HEK293 (cell line): ENCODE results near the gene MDM4.
A peak's percentile ranks its signal among the peaks of the same experiment; 100 is the strongest.

Source experiments
- CTCF ChIA-PET: fragments of 350-600 bp; formaldehyde crosslinking; extraction: SDS; loops from one replicate; lab custom pipeline; 2021; ENCODE audit warnings: antibody characterized with exemption; lab: Yijun Ruan, JAX
- POLR2A ChIA-PET: fragments of 300-600 bp; formaldehyde crosslinking; extraction: SDS; loops from one replicate; lab custom pipeline; 2020; ENCODE audit warnings: antibody characterized with exemption, inconsistent platforms; lab: Yijun Ruan, JAX
- H3K27ac ChIP-seq: fragments of 200-500 bp; sonication (Bioruptor generic); 2 replicates; pipeline ENCODE4 v1.5.1; 2014; ENCODE audit warnings: low read depth, low read length, control low read depth, inconsistent platforms; ENCODE audit errors: extremely low read depth
- H3K36me3 ChIP-seq, 2 experiments: fragments of 200-500 bp in 1 of 2; sonication (Bioruptor generic) in 1 of 2; 1 replicate in 1 of 2; 2 replicates in 1 of 2; pipeline ENCODE4 v1.5.1; 2014 to 2017; ENCODE audit warnings: inconsistent platforms in 2 of 2, low read length in 2 of 2; ENCODE audit not compliant: control insufficient read depth in 2 of 2, insufficient read depth in 1 of 2
- H3K4me1 ChIP-seq: fragments of 200-500 bp; sonication (Bioruptor generic); 2 replicates; pipeline ENCODE4 v1.5.1; 2014; ENCODE audit warnings: mild to moderate bottlenecking, low read length, inconsistent platforms; ENCODE audit not compliant: control insufficient read depth, insufficient read depth
- H3K4me3 ChIP-seq: 2 replicates; pipeline ENCODE4 v1.5.1; 2011; ENCODE audit warnings: low read depth, mild to moderate bottlenecking, control low read depth, low read length, moderate library complexity
- H3K9me3 ChIP-seq: fragments of 200-500 bp; sonication (Bioruptor generic); 2 replicates; pipeline ENCODE4 v1.5.1; 2014; ENCODE audit warnings: low read depth, low read length, inconsistent platforms; ENCODE audit not compliant: control insufficient read depth, insufficient read depth
- GLI2 ChIP-seq: fragments of 450-650 bp; formaldehyde crosslinking; IDR thresholded peaks from 2 replicates; pipeline ENCODE4; 2017; ENCODE audit warnings: missing biosample characterization, missing genetic modification characterization, low read depth, borderline replicate concordance
- GLIS1 ChIP-seq: fragments of 450-650 bp; formaldehyde crosslinking; IDR thresholded peaks from 2 replicates; pipeline ENCODE4 v1.5.1; 2016; ENCODE audit warnings: missing biosample characterization, missing genetic modification characterization
- REPIN1 ChIP-seq: fragments of 450-650 bp; formaldehyde crosslinking; IDR thresholded peaks from 2 replicates; pipeline ENCODE4 v1.5.1; 2017; ENCODE audit warnings: missing biosample characterization, missing genetic modification characterization, low read depth
- SETDB1 ChIP-seq: IDR thresholded peaks from one replicate; pipeline ENCODE4 v1.6.1; 2017; ENCODE audit warnings: mild to moderate bottlenecking, low read length, moderate library complexity, mixed read lengths; ENCODE audit not compliant: insufficient read length
- ZBTB7A ChIP-seq: fragments of 450-650 bp; formaldehyde crosslinking; IDR thresholded peaks from 2 replicates; pipeline ENCODE4 v1.5.1; 2016; ENCODE audit warnings: low read depth, missing biosample characterization, missing genetic modification characterization
- ZFP3 ChIP-seq: fragments of 450-650 bp; formaldehyde crosslinking; IDR thresholded peaks from 2 replicates; pipeline ENCODE4 v1.5.1; 2016; ENCODE audit warnings: low read depth, missing biosample characterization, missing genetic modification characterization
- ZNF10 ChIP-seq: fragments of 450-650 bp; formaldehyde crosslinking; IDR thresholded peaks from 2 replicates; pipeline ENCODE4 v1.5.1; 2017; ENCODE audit warnings: missing biosample characterization, missing genetic modification characterization
- ZNF16 ChIP-seq: fragments of 450-650 bp; formaldehyde crosslinking; IDR thresholded peaks from 2 replicates; pipeline ENCODE4 v1.5.1; 2016; ENCODE audit warnings: low read depth, missing biosample characterization, missing genetic modification characterization
- ZNF214 ChIP-seq: fragments of 450-650 bp; formaldehyde crosslinking; IDR thresholded peaks from 2 replicates; pipeline ENCODE4 v1.5.1; 2017; ENCODE audit warnings: missing biosample characterization, mild to moderate bottlenecking, missing genetic modification characterization, borderline replicate concordance
- ZNF24 ChIP-seq: fragments of 450-650 bp; formaldehyde crosslinking; IDR thresholded peaks from 2 replicates; pipeline ENCODE4 v1.5.1; 2016; ENCODE audit warnings: missing biosample characterization, missing genetic modification characterization
- ZNF26 ChIP-seq: fragments of 450-650 bp; formaldehyde crosslinking; IDR thresholded peaks from 2 replicates; pipeline ENCODE4 v1.5.1; 2016; ENCODE audit warnings: missing biosample characterization, missing genetic modification characterization
- ZNF280C ChIP-seq: fragments of 450-650 bp; formaldehyde crosslinking; IDR thresholded peaks from 2 replicates; pipeline ENCODE4 v1.5.1; 2016; ENCODE audit warnings: missing biosample characterization, missing genetic modification characterization
- ZNF311 ChIP-seq: fragments of 450-650 bp; formaldehyde crosslinking; IDR thresholded peaks from 2 replicates; pipeline ENCODE4 v1.5.1; 2017; ENCODE audit warnings: missing biosample characterization, missing genetic modification characterization, borderline replicate concordance
- ZNF670 ChIP-seq: fragments of 450-650 bp; formaldehyde crosslinking; IDR thresholded peaks from 2 replicates; pipeline ENCODE4 v1.5.1; 2016; ENCODE audit warnings: missing biosample characterization, missing genetic modification characterization, low read depth
- ZNF76 ChIP-seq: fragments of 450-650 bp; formaldehyde crosslinking; IDR thresholded peaks from 2 replicates; pipeline ENCODE4; 2016; ENCODE audit warnings: low read depth, missing biosample characterization, missing genetic modification characterization, borderline replicate concordance
- ZXDB ChIP-seq: fragments of 450-650 bp; formaldehyde crosslinking; IDR thresholded peaks from 2 replicates; pipeline ENCODE4 v1.5.1; 2016; ENCODE audit warnings: missing biosample characterization, missing genetic modification characterization

MDM4 gene

GRCh38 chr1:204475656-204476432, 40.4 kb upstream of the MDM4 start:
- no peaks in the 10 kb centered on the region for H3K36me3 ChIP-seq
- H3K4me1 ChIP-seq = no peaks in the 10 kb centered on the region; the same call in 1 of the 2 replicates
- no peak overlapping the region for H3K4me3 ChIP-seq
- no peak for TF ChIP-seq ZNF280C (tag by site-specific recombination)
- no peak for TF ChIP-seq ZNF311 (tag by site-specific recombination)
- no peak for TF ChIP-seq ZNF26 (tag by site-specific recombination)
- TF ChIP-seq SETDB1 = no peak
- TF ChIP-seq ZNF76 (tag by site-specific recombination) = no peak
- TF ChIP-seq ZBTB7A (tag by site-specific recombination) = no peak
- no peak for TF ChIP-seq ZXDB (tag by site-specific recombination)
- no peak for TF ChIP-seq ZNF10
- TF ChIP-seq GLI2 (tag by site-specific recombination) = no peak
- no peak for TF ChIP-seq ZNF214 (tag by site-specific recombination)
- no peak for TF ChIP-seq ZNF670 (tag by site-specific recombination)
- ChIA-PET POLR2A (interaction anchor here (0.9 kb wide), 1 partner anchor 31 kb away, joined by 3 read pairs; no protein-coding TSS in a partner anchor), CTCF (interaction anchor here (0.6 to 3.8 kb wide), 6 partner anchors 9 to 42 kb away, joined by 3 to 22 read pairs (median 4); partner anchors contain the start of gene PIK3C2B)
- no peak overlapping the region for H3K27ac ChIP-seq
- H3K9me3 ChIP-seq = no peaks in the 10 kb centered on the region

GRCh38 chr1:204476563-204476962, 39.6 kb upstream of the MDM4 start:
- no peak overlapping the region for H3K4me3 ChIP-seq
- no peak for TF ChIP-seq ZNF24 (tag by site-specific recombination)
- TF ChIP-seq ZBTB7A (tag by site-specific recombination) = no peak
- no peak for TF ChIP-seq REPIN1
- TF ChIP-seq ZNF16 = no peak
- ChIA-PET CTCF (interaction anchor here (1.1 to 3.8 kb wide), 4 partner anchors 10 to 30 kb away, joined by 4 to 22 read pairs (median 8); partner anchors contain the start of gene PIK3C2B), POLR2A (no interaction called here)
- no peaks in the 10 kb centered on the region for H3K36me3 ChIP-seq
- H3K27ac ChIP-seq = no peak overlapping the region
- H3K9me3 ChIP-seq = no peaks in the 10 kb centered on the region
- H3K4me1 ChIP-seq = no peaks in the 10 kb centered on the region; the same call in 1 of the 2 replicates

GRCh38 chr1:204477036-204477740, 39.0 kb upstream of the MDM4 start:
- no peak for TF ChIP-seq ZFP3 (tag by site-specific recombination)
- TF ChIP-seq GLIS1 = peak; percentile 17; the same call in 1 of the 2 replicates
- TF ChIP-seq, all 188 proteins: peak for 1
- Histone ChIP-seq H3K9me3 (no peaks in the 10 kb centered on the region), H3K27ac (no peak overlapping the region), H3K4me1 (no peaks in the 10 kb centered on the region; the same call in 1 of the 2 replicates), H3K4me3 (no peak overlapping the region), H3K36me3 (no peaks in the 10 kb centered on the region)
- CTCF ChIA-PET = interaction anchor here (0.6 to 3.8 kb wide), 11 partner anchors 10 to 1177 kb away, joined by 3 to 25 read pairs (median 5); partner anchors contain the start of gene PIK3C2B
- POLR2A ChIA-PET = interaction anchor here (3.4 kb wide), 1 partner anchor 16 kb away, joined by 16 read pairs; the partner anchor contains the start of gene PIK3C2B
